PC-3 (cell line): ENCODE measurements around the gene PSG2. TPM values are rescaled to one million over a fixed set of nuclear protein-coding genes. Genes with fewer than 3 reads are reported as not detected.
"Not testable (repeated sequence)": the region's sequence is repeated elsewhere in the genome, so short reads cannot be mapped to it uniquely, and the experiment has no call there.

Experiments used
- ATAC-seq: fragments of 200-7000 bp; cut with Tn5 transposase; 2 replicates; pipeline ENCODE4 v1.9.1; 2020; ENCODE audit warnings: mild to moderate bottlenecking, moderate library complexity
- BruUV-seq: library from RNA; stranded (reverse); fragments of 400-500 nt; replicated peaks from 2 replicates; lab custom pipeline; 2021; lab: Mats Ljungman, UMichigan
- CTCF ChIA-PET: fragments of 300-600 bp; sonication (Branson Sonifier 250); formaldehyde crosslinking; loops from one replicate; lab custom pipeline; 2022; ENCODE audit warnings: antibody characterized with exemption; lab: Charles Lee
- POLR2A ChIA-PET: fragments of 300-600 bp; sonication (Branson Sonifier 250); formaldehyde crosslinking; loops from one replicate; lab custom pipeline; 2022; ENCODE audit warnings: antibody characterized with exemption; ENCODE audit not compliant: unreplicated experiment; lab: Charles Lee
- DNase-seq: peaks from one replicate; pipeline ENCODE4 v3.0.0-alpha.2; 2015
- H2AFZ ChIP-seq: fragments of 300-600 bp; sonication (generic); 2 replicates; pipeline ENCODE4 v1.6.0; 2016; ENCODE audit warnings: antibody characterized with exemption, low read length
- H3F3A ChIP-seq: fragments of 300-600 bp; sonication (generic); one replicate; pipeline ENCODE4 v1.6.0; 2017; ENCODE audit warnings: antibody characterized with exemption, low read length, control low read depth, mild to moderate bottlenecking; ENCODE audit not compliant: unreplicated experiment
- H3K27ac ChIP-seq: fragments of 300-600 bp; sonication (generic); 2 replicates; pipeline ENCODE4 v1.5.1; 2016; ENCODE audit warnings: mild to moderate bottlenecking, low read length
- H3K27me3 ChIP-seq: fragments of 300-600 bp; sonication (generic); 2 replicates; pipeline ENCODE4 v1.6.1; 2016; ENCODE audit warnings: low read length, mixed read lengths
- H3K36me3 ChIP-seq: fragments of 300-600 bp; sonication (generic); 2 replicates; pipeline ENCODE4 v1.6.1; 2016; ENCODE audit warnings: low read depth, mixed run types, low read length, mixed read lengths
- H3K4me1 ChIP-seq: fragments of 300-600 bp; sonication (generic); 2 replicates; pipeline ENCODE4 v1.5.1; 2016; ENCODE audit warnings: low read length; ENCODE audit not compliant: insufficient read depth
- H3K4me2 ChIP-seq: fragments of 300-600 bp; sonication (generic); 2 replicates; pipeline ENCODE4 v1.6.0; 2016; ENCODE audit warnings: low read length
- H3K4me3 ChIP-seq: fragments of 300-600 bp; sonication (generic); 2 replicates; pipeline ENCODE4 v1.5.1; 2016; ENCODE audit warnings: mild to moderate bottlenecking, low read length, mixed read lengths
- H3K79me2 ChIP-seq: fragments of 300-600 bp; sonication (generic); 2 replicates; pipeline ENCODE4 v1.6.1; 2017; ENCODE audit warnings: low read length, mixed read lengths
- H3K9ac ChIP-seq: fragments of 300-600 bp; sonication (generic); 2 replicates; pipeline ENCODE4 v1.6.0; 2016; ENCODE audit warnings: mild to moderate bottlenecking, low read length
- H3K9me2 ChIP-seq: fragments of 300-600 bp; sonication (generic); replicated peaks from 2 replicates; pipeline ENCODE4 v1.6.1; 2016; ENCODE audit warnings: mixed run types, low read length, mixed read lengths
- H3K9me3 ChIP-seq: fragments of 300-600 bp; sonication (generic); 2 replicates; pipeline ENCODE4 v1.6.1; 2016; ENCODE audit warnings: low read length, mixed read lengths
- H4K20me1 ChIP-seq: fragments of 300-600 bp; sonication (generic); 2 replicates; pipeline ENCODE4 v1.6.1; 2016; ENCODE audit warnings: low read length, mixed read lengths
- CTCF ChIP-seq: fragments of 300-600 bp; sonication (generic); conservative IDR thresholded peaks from 2 replicates; pipeline ENCODE4 v1.5.1; 2017; ENCODE audit warnings: antibody characterized with exemption, low read depth, mild to moderate bottlenecking, low read length
- intact Hi-C: fragments of 100-400 bp; cut with micrococcal nuclease; formaldehyde crosslinking; loops from 2 replicates; pipeline ENCODE4 v1.9.0; 2023
- total RNA-seq: library from RNA; depleted of rRNA; stranded (reverse); fragments of >200 nt; gene quantifications from 2 replicates; pipeline ENCODE4 v1.2.3, GENCODE V29; 2014

Gene PSG2
- total RNA-seq, 1 experiment from 2014 or later, result not detected

GRCh38 chr19:43087702-43088340 lies 5.3 kb upstream of the PSG2 start:
- CTCF ChIA-PET, result interaction anchor here (0.6 kb wide), 1 partner anchor 104 kb away, joined by 5 read pairs; no protein-coding TSS in a partner anchor
- peak; percentile 44 for TF ChIP-seq CTCF
- H3K4me1 ChIP-seq, H3K9me2 ChIP-seq, H3F3A ChIP-seq, H2AFZ ChIP-seq, H3K27me3 ChIP-seq, H3K36me3 ChIP-seq, H3K9me3 ChIP-seq, ATAC-seq, BruUV-seq, H4K20me1 ChIP-seq, H3K9ac ChIP-seq, H3K27ac ChIP-seq, POLR2A ChIA-PET, H3K79me2 ChIP-seq, H3K4me2 ChIP-seq, H3K4me3 ChIP-seq, intact Hi-C loops: not testable (repeated sequence)
- peak; percentile 60 for DNase-seq

- H3K4me1 ChIP-seq, BruUV-seq, H3K9ac ChIP-seq, H3K9me2 ChIP-seq, intact Hi-C loops, H3K4me2 ChIP-seq, H3K36me3 ChIP-seq, POLR2A ChIA-PET, H4K20me1 ChIP-seq, H3K27ac ChIP-seq, H2AFZ ChIP-seq, DNase-seq, H3K79me2 ChIP-seq, CTCF ChIA-PET, H3K27me3 ChIP-seq, H3K4me3 ChIP-seq, H3K9me3 ChIP-seq, H3F3A ChIP-seq, ATAC-seq: not testable (repeated sequence)
These were observed 3.5 kb upstream of the PSG2 start for GRCh38 chr19:43085796-43086530.

- H3K9me2 ChIP-seq, H3K4me3 ChIP-seq, H2AFZ ChIP-seq, BruUV-seq, H3K79me2 ChIP-seq, POLR2A ChIA-PET, H3K36me3 ChIP-seq, H3K27me3 ChIP-seq, intact Hi-C loops, H3K27ac ChIP-seq, H3K4me1 ChIP-seq, CTCF ChIA-PET, H3K9ac ChIP-seq, H3K9me3 ChIP-seq, H3F3A ChIP-seq, ATAC-seq, H4K20me1 ChIP-seq, H3K4me2 ChIP-seq: not testable (repeated sequence)
- DNase-seq, result peak; percentile 35
- peak; percentile 42; the same call in 1 of the 2 replicates for TF ChIP-seq CTCF
These were observed 1.8 kb upstream of the PSG2 start for GRCh38 chr19:43084196-43084832.

GRCh38 chr19:43083721-43084120 lies 1.2 kb upstream of the PSG2 start:
- H3K9me3 ChIP-seq, ATAC-seq, H3K4me3 ChIP-seq, H3K36me3 ChIP-seq, CTCF ChIA-PET, H3K9me2 ChIP-seq, intact Hi-C loops, H3K27me3 ChIP-seq, H3K4me1 ChIP-seq, H2AFZ ChIP-seq, POLR2A ChIA-PET, H3K79me2 ChIP-seq, H3K4me2 ChIP-seq, BruUV-seq, H3K9ac ChIP-seq, H4K20me1 ChIP-seq, H3K27ac ChIP-seq, DNase-seq, H3F3A ChIP-seq: not testable (repeated sequence)
